ENCODE results near the gene HOXD12.

Gene HOXD12

DNA sequence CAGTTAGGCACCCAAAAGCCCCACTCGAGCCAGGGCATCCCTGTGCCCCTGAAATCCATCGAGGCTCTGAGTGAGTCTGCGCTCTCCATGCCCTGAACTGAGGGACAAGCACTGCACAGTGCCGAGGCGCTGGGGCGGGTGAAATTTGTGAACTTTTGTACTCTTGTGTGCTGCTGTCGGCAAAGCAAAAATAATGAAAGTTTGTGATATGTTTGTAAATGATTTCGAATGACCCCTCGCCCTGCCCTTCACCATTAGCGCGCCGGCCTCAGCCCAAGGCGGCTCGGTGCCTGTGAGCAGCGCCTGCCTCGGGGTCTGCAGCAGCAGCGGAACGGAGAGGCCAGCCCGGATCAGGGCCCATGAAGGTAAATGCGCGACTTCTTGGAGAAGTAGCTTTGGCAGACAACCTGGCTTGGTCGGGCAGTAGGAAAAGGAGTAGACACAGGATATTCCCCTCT lies 49.9 kb downstream of the HOXD12 start:
- peak; percentile 45 for DNase-seq

DNA sequence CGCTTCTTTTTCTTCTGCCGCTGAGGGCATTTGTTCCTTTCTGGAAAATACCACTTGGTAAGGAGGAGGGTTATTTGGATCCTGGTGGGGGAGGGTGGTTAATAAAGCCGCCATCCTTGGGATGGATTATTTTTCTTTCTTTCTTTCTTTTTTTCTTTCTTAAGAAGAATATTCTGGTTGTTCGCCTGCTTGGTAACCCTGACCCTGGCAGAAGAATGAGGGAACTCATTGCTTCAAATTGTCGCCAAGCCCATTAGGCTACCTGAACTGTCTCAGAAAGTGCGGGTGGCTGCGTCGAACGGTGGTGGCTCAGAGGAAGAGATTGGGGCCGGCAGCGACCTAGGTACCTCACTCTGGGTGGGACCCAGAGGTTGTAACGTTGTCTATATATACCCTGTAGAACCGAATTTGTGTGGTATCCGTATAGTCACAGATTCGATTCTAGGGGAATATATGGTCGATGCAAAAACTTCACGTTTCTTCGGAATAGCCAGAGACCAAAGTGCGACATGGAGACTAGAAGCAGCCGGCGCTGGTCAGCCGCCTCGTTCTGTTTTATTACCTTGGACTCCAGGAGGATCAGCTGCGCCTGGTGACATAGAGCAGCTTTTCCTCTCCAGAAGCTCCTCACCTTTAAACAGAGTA lies 50.5 kb downstream of the HOXD12 start:
- DNase-seq, result peak; percentile 46

DNA sequence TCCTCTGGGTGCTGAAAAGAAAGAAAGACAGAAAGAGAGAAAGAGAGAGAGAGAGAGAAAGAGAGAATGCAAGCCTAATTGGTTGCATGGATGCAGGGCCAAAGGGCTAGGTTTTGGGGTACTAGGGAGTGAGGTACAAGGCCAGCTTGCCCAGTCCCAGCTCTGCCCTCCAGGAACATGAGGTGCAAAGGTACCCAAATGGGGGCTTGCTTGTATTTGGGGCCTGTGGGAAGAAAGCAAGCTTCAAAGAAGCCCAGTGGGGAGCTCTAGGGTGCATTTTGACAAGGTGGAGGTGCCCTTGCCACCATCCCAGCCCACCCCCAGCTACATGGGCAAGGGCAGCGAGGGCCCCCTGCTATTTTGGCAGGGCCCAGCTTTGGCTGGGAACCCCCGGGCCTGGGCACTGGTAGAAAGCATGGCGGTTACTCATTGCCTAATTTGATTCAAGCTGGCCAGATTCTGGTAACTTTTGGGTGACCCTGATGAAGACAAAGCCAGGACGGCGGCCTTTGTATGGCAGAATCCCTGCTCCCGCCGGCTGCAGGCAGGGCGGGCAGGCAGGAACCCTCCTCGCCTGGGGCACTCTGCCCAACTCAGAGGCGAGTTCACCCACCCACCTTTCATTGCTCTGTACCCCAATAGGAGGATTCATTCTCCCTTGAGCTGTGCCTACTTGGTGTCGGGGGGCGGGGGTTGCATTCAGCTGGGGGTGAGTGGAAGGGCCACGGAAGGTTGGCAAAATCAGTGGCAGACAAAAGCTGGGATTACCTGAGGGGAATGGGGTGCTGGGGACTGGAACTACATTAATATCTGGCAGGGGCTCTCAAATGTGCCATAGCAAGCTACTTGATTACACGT lies 51.2 kb downstream of the HOXD12 start:
- DNase-seq, result peak; percentile 33

DNA sequence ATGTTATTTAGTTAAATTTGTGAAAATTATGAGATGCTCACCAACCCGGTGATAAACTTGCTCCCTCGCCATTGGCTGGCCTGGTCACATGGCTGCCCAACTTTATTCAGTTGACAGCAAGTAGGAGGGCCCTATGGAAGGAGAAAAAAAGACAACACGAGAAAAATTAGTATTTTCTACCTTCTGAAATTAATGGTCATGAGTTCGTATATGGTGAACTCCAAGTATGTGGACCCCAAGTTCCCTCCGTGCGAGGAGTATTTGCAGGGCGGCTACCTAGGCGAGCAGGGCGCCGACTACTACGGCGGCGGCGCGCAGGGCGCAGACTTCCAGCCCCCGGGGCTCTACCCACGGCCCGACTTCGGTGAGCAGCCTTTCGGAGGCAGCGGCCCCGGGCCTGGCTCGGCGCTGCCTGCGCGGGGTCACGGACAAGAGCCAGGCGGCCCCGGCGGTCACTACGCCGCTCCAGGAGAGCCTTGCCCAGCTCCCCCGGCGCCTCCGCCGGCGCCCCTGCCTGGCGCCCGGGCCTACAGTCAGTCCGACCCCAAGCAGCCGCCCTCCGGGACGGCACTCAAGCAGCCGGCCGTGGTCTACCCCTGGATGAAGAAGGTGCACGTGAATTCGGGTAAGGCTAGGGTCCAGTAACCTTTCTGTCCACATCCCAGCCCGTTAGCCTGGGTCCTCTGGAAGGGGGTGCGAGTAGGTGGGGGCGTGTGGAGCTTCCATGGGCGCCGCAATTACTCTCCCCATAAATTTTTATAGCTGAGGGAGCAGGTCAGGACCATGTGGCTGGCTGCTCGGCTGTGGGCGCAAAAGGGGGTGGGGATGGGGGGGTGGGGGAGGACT lies 52.1 kb downstream of the HOXD12 start, which contains the start of gene HOXD4:
HOXD4 (plus strand) TSS at position 109 of the 846 bp plus-strand sequence; CDS start at position 193, 84 bp downstream.
- DNase-seq, result peak; percentile 51
